Peyer's patch (tissue), 4 donors: Measurements from ENCODE around the gene MLH3.

Source experiments
- CTCF ChIP-seq, 6 experiments: fragments of 450-650 bp in 4 of 6; fragments of 200-600 bp in 2 of 6; sonication (generic) in 1 of 6; IDR thresholded peaks; one replicate each; pipeline ENCODE4 v1.5.1; 2017 to 2019; ENCODE audit warnings: antibody characterized with exemption in 6 of 6, mild to moderate bottlenecking in 3 of 6, moderate library complexity in 1 of 6
- POLR2A ChIP-seq, 2 donors: fragments of 450-650 bp; IDR thresholded peaks; one replicate each; pipeline ENCODE4 v1.5.1; 2017; ENCODE audit warnings: antibody characterized with exemption in 2 of 2, mild to moderate bottlenecking in 2 of 2, moderate library complexity in 2 of 2

GRCh38 chr14:74965486-74966153 is 85.6 kb downstream of the MLH3 start:
- TF ChIP-seq CTCF (IDR thresholded peaks at IDR 0.05) (no peak), POLR2A (IDR thresholded peaks at IDR 0.05) (no peak)
